ENCODE data around the gene GLCE.

GLCE gene

DNA sequence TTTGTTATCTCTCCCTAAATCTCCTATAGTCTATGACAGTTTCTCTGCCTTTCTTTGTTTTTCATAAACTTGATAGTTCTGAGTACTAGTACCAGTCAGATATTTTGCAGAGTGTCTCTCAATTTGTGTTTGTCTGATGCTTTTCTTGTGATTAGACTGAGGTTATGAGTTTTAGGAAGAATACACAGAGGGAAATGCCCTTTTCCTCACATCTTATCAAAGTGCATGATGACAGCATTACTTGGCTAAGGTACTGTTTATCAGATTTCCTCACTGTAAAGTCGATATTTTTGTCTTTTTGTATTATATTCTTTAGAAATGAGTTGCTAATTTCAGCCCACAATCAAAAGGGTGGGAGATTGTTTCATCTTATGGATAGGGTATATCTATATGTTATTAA lies 45.6 kb downstream of the GLCE start:
- no peak for DNase-seq (ENCODE audit: low spot score)

DNA sequence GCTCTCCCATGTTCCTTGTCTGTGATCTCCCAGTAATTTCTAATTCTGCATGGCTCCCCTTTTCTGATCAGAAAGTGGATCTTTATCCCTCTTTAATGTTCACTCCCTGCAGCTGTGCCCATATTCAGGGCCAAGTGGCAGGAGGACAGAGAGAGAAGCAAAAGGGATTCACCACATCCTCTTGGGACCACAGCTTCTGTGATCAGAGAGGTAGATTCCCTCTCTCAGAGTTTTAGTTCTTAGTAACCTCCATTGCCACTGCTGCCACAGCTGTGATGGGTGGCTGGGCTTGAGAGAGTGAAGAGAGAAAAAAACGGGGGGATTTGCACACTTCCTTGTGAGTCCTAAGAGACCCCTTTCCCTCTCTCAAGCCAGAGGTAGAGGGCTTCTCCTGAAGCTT lies 49.2 kb downstream of the GLCE start:
- no peak for DNase-seq (ENCODE audit: low spot score)

DNA sequence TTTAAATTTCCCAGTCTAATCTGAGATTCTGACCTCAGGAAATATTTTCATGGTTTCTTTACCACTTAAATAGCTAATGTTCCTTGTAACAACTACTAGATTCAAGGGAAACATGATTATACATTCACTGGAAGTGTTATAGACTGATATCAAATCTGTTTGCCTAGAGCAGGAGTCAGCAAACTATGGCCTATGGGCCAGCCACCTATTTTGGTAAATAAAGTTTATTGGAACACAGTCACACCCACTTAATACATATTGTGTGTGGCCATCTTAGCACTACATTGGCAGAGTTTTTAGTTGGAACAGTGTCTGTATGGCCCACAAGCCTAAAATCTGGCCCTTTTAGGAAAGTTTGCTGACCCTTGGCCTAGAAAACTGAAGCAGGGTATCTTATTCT lies 50.1 kb downstream of the GLCE start:
- no peak for DNase-seq (ENCODE audit: low spot score)

DNA sequence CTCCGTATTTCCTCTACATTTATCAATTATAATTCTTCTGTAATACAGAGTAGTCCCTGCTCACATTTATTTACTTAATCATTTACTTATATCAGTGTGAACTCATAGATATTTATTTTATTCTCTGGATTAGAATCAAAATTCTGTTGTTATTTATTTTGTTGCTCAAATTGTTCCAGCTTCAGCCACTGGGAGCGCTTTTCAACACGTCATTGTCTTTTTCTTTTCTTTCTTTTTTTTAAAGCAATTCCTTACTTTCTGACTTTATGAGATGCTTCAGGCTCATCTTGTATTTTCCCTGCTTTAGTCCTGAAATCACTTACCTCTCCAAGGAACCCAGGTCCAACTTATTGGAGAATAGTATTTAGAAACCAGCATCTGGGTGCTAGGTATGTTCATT lies 53.4 kb downstream of the GLCE start:
- no peak for DNase-seq (ENCODE audit: low spot score)

DNA sequence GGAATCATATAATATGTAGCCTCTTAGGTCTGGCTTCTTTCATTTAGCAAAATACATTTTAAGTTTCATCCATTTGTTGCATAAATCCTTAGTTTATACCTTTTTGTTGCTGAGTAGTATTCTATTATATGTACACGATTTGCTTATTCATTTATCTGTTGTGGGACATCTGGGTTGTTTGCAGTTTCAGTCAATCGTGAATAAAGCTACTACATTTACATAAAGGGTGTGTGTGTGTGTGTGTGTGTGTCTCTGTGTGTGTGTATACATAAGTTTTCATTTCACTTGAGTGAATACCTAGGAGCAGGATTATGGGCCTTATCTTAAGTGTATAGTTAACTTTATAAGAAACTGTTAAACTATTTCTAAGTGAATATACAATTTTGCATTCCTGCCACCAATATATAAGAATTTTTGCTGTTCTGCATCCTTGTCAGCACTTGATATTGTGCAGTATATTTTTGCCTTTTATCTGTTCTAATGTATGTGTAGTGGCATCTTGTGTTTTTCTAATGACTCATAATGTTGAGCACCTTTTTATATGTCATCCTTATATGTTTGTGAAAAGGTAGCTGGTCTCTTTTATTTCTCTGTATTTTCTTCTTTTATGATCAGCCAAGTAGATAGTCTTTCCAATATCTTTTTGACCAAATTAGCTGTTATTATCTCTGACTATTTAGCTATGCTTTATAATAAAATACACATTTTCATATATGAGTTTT lies 55.0 kb downstream of the GLCE start:
- DNase-seq (ENCODE audit: low spot score): no peak

DNA sequence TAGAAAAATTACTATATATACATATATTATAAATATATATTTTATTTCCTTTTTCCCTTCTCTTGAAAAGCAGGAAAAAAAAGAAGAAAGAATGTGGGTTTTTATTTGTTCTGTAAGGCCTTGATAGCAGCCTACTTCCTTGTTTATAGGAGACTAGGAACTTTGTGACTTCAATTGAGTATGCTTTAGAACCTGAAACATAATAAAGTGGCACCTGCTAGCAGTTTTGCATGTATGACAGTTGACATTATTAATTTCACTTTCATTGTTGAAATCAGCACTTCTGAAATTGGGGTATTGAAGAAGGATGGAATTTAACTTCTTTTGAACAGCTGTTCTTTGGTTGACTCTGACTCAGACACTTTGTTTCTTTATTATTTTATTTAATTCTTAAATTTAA lies 56.9 kb downstream of the GLCE start:
- DNase-seq (ENCODE audit: low spot score): no peak

- DNase-seq (ENCODE audit: low spot score): no peak
Measured at GRCh38 chr15:69219690-69220089, 59.3 kb downstream of the GLCE start.

DNA sequence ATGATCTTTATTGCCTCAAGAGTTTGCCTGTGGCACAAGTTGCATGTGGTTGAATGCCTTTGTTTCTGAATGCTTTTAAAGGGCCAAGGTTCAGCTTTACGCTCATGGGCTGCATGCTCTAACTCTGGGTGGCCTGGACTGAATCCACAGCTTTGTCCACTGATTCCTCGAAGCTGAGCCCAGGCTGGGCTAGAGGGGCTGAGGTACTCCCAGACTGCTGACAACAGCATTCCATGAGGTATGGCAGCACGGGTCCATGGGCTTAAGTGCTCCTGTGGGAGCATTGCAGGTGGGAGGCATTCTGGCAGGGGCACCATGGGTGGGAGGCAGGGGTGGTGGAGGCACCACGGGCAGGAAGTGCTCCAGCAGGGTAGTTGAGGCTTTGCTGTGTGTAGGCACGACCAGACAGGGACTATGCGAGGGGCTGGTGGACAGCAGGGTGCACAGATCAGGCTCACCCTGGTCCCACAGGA lies 61.6 kb downstream of the GLCE start:
- no peak for DNase-seq (ENCODE audit: low spot score)

DNA sequence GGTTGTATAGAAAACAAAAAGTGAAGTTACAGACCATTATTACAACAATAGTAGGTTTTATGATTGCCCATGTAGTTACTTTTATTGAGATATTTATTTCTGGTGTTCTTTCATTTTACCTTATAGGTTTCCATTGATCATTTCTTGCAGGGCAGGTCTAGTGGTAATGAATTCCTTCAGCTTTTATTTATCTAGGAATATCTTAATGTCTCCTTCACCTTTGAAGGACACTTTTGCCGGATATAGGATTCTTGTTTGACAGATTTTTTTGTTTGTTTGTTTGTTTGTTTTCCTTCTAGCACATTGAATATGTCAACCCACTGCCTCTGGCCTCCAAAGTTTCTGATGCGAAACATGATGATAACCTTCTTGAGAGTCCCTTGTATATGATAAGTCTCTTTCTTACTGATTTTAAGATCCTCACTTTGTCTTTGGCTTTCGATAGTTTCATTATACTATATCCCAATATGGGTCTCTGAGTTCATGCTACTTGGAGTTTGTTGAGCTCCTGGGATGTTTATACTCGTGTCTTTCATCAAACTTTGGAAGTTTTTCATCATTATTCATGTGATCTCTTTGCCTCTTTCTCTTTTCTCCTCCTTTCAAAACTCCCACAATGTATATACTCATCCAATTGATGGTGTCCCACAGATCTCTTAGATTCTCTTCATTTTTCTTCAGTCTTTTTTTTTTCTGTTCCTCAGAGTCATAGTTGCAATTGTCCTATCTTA lies 62.8 kb downstream of the GLCE start:
- no peak for DNase-seq (ENCODE audit: low spot score)

DNA sequence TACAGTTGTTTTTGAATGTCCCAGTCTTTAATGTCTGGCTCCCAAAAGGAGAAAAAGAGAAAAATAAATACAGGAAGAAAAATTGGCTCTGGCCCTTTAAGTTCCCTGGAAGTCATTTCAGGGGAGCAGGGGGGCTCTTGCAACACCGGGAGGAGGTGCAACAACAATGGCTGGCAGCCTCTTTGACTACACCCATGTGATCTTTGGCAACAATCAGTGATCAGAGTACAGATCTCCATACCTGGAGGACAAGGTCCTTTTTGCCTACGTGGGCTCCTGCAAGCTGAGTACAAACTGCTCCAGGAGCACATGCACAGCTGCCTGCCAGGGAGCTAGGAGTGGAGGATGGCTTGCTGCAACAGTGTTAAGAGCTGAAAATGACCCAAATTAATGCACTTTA lies 63.9 kb downstream of the GLCE start:
- no peak for DNase-seq (ENCODE audit: low spot score)

- DNase-seq (ENCODE audit: low spot score): peak; percentile 24
Measured at GRCh38 chr15:69225355-69226022, 65.1 kb downstream of the GLCE start.

DNA sequence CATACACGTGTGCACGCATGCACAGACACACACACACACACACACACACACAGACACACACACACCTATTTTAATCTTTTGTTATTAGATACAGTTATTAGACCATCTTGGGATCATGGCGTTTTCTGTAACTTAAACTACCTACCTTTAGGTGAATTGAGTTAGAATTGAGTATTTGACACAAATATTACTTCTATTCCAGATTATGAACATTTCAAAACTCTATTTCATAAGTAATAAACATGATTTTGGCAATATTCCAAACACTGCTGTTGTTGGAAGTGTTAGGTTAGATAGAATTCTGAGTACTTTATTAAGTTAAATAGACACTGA lies 65.6 kb downstream of the GLCE start:
- no peak for DNase-seq (ENCODE audit: low spot score)

DNA sequence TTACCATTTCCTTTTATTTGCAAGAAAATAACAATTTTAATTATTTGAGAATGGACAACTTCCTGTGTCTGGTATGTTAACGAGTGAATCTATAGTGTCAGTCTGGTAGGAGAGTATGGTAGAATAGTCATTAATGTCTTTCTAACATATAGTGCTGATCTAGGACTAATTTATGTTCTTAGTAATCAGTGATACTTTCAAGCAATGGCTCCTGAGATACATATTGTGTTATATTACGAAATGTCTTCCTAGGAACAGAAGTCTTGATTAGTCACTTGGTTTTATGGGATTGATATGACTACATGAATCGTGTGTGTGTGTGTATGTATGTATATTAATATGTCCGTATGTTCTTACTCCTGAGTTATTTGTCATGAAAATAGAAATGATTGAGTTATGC lies 71.7 kb downstream of the GLCE start:
- no peak for DNase-seq (ENCODE audit: low spot score)

DNA sequence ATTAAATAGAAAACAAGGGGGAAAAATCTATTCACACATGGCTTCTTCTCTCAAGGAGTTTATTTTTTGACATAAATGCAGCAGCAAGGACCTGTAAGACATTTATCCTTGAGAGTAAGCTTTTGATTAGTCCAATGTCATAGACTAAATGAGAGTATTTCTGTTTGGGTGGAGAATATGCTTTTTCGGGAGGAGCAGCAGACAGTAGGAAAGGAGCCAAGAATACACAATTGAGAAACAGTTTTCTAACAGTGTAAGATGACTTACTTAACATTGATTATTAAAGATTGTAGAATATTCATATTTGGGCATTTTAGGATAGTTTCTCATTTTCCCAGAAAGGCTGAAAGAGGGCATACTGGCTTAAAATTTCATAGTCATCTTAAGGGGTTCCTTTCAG lies 72.3 kb downstream of the GLCE start:
- no peak for DNase-seq (ENCODE audit: low spot score)

GRCh38 chr15:69234676-69235075 lies 74.2 kb downstream of the GLCE start:
- no peak for DNase-seq (ENCODE audit: low spot score)

DNA sequence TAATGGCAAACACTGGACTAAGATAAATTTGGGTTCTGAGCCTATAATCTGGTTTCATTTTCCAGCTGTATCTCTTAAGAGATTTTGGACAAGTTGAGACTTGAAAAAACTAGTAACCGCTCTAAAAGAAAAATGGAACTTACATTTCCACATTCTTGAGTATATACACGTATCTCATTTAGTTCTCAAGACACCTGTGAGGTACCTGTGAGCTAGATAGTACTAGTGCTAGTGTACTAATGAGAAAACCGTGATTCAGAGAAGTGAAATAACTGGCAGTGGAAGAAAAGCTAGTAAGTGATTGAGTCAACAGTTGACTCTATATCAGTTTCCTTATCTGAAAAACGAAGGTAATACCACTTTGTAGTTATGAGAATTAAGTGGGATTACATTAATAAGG lies 76.1 kb downstream of the GLCE start:
- no peak for DNase-seq (ENCODE audit: low spot score)

DNA sequence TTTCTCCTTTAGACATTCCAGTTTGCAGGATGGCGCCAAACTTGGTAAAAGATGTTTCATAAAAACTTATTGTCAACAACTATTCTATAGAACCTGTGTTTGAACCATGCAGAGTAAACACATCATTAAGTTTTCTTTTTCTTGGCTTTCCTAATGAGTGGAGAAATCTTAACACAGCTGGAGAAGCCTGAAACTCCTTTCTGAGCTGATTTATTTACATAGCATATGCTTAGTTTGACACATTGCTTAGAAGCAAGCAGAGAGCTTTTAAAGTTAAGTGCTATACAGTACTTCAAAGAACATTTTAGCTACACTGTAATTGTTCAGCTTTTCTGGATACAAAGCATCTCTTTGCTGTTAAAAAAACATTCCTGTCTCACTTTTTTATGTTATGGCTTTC lies 77.3 kb downstream of the GLCE start:
- no peak for DNase-seq (ENCODE audit: low spot score)

GRCh38 chr15:69244798-69245197 lies 84.4 kb downstream of the GLCE start:
- no peak for DNase-seq (ENCODE audit: low spot score)

DNA sequence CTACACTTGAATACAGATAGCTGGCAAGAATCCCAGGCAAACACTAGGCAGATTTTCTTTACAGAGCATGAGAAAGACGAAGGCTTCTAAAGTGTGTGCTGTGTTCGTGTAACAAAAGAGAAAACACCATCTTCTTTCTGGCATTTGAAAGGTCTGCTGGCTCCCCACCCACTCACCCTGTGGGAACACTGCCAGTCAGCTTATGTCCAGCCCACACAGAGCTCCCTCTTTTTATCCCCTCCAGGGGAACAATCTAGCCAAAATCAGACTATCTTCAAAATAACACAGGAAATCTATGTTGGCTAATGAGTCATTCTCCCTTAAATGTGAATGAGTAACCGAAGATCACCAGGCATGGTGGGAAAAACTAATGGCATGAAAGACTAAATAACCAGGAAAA lies 92.7 kb downstream of the GLCE start:
- peak; percentile 76 for DNase-seq (ENCODE audit: low spot score)

GRCh38 chr15:69265347-69265955 lies 105.0 kb downstream of the GLCE start:
- DNase-seq (ENCODE audit: low spot score): peak; percentile 8

DNA sequence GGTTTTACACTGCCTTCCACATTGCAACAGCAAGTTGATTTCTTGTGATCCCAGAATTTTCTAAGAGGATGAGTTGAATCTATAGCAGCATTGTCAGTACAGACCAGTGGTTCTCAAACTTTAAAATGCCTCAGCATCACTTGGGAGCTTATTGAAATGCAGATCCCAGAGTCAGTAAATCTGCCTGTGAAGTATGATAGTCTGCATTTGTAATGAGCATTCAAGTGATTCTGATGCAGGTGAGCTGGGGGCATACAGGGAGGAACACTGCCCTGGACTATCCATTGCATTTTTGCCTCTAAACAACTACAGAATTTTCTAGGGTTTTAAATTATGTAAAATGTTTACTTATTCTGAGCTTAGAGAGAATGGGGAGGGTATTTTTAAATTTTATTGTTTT lies 110.8 kb downstream of the GLCE start:
- DNase-seq (ENCODE audit: low spot score): no peak

DNA sequence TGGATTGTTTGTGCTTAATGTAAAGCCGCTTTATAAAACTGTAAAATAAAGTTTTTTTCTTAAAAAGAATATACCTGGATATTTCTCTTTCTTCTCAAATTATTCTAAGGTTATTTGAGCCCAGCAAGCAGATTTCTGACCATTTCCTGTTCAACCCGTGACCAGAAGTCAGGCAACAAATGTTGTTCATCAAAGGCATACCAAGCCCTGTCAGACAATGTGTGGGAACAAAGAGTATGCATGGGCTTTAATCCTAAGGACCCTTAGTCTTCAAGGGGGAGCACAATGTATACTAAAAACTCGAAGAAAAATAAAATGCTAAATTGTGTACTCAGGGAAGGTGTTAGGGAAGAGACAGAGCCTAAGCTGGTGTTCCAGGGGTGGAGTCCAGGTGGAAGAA lies 111.7 kb downstream of the GLCE start:
- DNase-seq (ENCODE audit: low spot score): no peak

DNA sequence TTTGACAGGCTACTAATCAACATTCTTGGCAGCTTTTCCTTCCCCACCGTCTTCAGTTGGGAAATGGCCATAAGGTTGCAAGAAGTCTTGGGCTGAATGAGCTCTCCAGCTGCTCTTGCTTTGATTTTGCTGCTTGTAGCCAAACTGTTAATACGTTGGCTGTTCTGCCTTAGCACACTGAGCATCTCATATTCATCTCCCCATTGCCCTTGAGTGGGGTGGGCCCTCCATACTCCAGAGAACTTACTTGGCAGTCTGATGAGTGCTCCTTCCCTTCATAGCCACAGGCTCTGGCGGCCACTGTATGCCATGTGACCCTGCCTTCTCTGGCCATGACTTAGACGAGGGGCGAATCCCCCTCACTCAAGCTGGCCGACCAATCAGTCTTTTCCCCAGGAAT lies 112.5 kb downstream of the GLCE start:
- DNase-seq (ENCODE audit: low spot score): no peak
